GM19463 (cell line): ENCODE measurements around the gene NPHP4.

Experiments used
- ATAC-seq: cut with Tn5 transposase; IDR thresholded peaks from one replicate; pipeline ENCODE4 v1.9.1; 2021; ENCODE audit warnings: mild to moderate bottlenecking, moderate library complexity; ENCODE audit not compliant: unreplicated experiment

The NPHP4 gene

DNA sequence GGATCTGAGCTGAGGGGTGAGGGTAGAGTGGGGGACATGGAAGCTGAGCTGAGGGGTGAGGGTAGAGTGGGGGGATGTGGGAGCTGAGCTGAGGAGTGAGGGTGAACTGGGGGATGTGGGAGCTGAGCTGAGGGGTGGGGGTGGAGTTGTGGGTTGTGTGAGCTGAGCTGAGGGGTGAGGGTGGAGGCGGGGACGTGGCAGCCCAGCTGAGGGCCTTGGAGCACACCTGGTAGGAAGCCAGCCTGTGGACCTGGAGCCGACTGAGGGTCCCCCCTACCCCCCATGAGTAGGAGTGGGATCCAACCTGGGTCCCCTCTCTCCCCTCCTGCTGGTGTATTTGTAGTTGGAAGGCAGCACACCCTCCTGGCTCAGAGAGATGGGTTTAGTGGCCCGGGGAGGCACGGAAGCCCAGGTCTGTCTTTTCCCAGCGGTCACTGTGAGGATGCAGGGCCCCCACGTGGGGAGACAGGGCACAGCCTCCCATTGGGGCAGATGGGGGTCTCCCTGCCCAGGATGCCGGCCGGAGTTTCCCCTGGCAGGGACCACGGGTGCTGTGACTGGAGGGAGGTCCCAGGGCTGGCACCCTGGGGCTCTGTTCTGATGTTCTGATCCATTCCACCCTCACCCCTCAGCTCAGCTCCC is 13.2 kb upstream of the NPHP4 start:
- ATAC-seq: no peak

DNA sequence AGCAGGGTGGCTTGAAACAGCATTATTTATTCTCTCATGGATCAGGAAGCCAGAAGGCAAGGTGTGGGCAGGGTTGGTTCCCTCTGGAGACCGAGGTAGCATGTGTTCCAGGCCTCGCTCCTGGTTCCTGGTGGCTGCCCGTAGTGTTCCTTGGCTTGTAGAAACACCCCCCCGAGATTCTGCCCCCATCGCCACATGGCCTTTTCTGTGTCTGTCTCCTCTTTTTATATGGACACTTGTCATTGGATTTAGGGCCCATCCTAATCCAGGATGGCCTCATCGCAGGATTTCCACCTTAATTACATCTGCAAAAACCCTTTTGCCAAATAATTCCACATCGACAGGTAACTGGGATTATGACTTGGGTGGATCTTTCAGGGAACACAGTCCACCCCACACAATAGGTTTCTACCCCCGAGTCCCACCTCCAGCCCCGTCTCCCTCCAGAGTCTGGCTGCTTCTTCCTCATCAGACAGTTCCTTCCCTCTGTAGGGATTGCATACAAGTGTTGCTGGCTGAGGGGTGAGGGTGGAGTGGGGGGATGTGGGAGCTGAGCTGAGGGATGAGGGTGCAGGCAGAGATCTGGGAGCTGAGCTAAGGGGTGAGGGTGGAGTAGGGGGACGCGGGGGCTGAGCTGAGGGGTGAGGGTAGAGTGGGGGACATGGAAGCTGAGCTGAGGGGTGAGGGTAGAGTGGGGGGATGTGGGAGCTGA is 12.3 kb upstream of the NPHP4 start:
- ATAC-seq: no peak

DNA sequence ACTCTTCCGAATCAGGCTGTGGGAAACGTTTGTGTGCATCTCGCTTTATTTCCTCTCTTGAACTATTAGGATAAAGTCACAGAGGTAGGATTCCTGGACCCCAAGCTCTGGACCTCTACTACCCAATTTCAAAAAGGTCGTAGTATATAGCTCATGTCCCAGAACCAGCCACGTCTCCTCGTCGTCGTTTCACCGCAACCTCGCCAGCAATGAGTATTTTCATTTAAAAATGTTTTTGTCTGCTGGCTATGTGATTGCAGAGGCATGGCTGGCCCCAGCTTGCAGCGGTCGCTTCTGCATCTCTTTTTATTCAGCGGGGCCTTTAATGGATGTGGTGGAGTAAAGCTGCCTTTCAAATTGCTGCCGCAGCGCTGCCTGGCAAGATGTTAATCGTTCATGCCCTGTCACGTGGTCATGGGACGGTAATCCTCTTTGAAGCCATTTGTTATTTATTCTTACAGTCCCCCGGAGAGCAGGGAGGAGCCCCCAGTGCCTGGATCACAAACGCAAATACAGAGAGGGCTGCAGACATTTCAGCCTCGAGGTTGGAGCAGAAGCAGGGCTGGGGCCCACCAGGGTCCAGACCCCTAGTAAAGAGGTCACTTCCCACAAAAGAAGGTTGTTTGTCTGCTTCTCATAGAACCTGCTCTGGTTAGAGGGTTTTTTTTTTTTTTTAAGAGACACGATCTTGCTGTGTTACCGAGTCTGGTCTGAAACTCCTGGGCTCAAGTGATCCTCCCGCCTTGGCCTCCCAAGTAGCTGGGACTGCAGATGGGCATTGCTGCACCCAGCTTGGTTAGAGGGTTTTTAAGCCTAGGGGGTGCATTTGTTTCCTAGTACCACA is 11.6 kb upstream of the NPHP4 start:
- ATAC-seq: no peak

DNA sequence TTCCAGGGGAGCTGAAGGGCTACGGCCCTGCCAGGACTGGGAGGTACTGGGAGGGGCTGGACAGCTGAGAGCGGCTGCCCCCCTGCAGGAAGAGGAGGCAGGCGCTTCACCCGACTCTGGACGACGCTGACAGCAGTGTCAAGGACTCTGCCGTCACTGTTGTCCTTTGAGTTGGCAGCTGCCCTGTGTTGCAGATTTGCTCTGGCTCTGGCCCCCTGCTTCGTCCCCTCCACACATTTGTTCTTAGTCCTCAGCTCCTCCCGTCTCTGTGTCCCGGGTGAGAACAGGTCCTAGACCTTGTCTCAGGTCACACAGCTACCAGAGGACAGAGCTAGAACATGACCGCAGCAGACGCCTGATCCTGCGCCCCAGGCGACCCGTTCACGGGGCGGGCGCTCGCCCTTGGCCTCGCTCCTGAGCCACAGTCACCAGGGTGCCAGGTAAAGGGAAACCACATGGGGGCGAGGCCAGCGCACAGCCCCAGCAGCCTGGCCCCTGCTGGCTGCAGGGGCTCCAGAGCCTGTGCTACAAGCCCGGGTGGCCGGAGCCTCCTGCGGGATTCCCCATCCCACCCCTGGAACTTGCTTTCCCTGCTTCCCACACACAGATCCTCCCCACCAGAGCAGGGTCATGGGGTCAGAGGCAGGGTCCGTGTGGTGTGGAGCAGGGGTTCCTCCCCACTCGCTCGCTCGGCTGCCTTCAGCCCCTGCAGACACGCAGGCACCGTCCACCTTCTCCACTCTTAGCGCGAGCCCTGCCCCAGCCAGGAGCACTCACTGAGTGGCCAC is 10.7 kb upstream of the NPHP4 start:
- no peak for ATAC-seq

DNA sequence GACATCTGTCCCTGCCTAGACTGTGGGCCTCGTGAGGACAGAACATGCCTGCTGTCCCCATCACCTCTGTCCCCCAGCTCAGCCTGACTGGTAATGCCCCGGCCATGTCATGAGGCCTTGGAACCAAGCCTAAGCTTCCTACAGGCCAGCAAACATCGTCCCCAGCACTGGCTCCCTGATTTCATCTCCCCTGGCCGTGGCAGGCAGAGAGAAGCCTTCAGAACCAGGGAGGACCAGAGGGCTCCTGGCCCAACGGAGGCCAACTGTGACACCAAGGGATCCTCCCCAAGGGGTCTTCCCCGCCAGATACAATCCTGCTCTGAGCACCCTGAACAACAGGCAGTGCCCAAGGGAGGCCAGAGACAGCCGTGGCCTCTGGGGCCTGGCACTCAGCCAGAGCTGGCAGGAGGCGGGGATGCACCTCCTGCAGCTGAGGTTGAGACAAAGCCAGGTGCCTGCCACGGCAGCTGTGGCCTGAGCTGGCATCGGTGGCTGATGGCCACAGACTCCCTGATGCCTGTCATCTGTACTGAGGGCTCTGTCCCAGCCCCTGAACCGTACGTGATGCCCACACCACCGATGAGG is 9.9 kb upstream of the NPHP4 start:
- ATAC-seq: no peak

DNA sequence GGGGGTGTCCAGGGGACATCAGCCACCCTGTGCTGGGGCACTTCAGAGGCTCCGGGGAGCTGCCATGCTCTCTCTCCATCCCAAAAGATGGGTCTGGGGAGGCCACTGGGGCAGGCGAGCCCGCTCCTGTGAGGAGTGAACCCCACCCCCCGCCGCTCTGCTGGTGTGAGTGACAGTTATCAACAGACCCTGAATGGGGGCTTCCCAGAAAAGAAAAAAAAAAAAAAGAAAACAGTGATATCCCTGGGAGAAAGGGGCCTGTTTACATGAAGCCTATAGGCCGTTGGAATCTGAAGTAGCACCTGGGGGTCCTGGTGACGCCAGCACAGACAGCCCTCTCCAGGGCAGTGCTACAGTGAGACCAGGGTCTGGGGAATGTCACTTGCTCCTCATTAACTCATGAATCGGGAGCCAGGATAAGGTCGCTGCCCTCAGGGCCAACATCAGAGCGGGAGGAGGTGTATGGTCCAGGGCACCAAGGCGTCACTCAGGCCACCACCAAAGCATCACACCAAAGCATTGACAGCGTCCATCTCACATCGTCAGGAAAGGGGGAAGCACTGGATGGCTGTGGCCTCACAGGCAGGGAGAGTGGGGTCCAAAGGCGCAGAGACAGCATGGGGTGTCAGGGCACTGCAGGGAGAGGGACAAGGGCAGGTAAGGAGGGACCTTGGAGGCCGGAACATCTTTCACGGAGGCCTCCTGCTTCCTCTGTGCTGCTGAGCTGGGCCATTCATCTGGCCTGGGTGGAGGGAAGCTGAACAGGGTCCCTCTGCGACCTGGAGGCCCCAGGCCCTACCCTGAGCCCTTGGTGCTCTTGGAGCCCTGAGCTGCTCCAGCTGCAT is 8.4 kb upstream of the NPHP4 start:
- no peak for ATAC-seq

DNA sequence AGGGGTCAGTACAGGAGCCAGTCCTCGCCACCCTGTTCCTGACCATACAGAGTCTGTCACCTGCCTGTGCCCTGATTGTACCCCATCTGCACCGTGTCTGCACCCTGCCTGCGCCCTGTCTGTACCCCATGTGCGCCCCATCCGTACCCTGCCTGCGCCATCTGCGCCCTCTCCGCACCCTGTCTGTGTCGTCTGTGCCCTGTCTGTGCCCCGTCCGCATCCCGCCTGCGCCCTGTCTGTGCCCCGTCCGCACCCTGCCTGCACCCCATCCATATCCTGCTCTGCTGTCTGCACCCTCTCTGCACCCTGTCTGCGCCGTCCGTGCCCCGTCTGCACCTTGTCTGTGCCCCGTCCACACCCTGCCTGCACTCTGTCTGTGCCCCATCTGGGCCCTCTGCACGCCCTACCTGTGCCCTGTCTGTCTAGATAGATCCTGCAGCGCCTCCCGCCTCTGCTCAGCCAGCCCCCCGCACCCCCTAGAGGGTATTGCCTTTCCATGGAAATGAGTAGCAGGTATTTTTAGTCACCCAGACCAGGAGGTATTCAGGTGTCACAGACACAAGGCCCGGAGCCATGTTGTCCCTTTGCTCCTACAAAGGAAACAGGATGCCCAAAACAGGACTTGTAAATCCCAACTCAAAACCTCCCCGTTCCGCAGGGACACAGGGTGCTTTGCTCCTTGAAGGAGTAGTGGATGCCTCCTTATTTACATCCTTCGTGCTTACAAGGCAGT is 7.7 kb upstream of the NPHP4 start:
- no peak for ATAC-seq

DNA sequence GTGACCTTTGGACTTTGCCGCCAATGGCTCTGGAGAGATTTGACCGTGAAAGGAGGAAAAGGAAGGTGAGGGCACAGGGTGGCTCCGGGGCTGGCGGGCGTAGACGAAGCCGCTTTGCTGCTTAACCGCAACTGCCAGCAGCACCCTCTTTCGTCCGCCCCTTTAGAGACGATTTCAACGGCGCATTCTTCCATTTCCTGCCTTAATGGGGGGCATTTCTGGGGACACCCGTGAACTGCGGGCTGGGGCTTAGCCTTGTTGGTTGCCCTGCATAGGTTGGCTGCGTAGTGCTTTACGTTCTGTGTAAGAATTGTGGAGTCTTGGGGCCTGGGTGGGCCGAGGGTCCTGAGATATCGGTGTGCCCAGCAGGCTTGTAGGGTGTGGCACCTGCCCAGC is 6.7 kb upstream of the NPHP4 start:
- ATAC-seq: no peak

DNA sequence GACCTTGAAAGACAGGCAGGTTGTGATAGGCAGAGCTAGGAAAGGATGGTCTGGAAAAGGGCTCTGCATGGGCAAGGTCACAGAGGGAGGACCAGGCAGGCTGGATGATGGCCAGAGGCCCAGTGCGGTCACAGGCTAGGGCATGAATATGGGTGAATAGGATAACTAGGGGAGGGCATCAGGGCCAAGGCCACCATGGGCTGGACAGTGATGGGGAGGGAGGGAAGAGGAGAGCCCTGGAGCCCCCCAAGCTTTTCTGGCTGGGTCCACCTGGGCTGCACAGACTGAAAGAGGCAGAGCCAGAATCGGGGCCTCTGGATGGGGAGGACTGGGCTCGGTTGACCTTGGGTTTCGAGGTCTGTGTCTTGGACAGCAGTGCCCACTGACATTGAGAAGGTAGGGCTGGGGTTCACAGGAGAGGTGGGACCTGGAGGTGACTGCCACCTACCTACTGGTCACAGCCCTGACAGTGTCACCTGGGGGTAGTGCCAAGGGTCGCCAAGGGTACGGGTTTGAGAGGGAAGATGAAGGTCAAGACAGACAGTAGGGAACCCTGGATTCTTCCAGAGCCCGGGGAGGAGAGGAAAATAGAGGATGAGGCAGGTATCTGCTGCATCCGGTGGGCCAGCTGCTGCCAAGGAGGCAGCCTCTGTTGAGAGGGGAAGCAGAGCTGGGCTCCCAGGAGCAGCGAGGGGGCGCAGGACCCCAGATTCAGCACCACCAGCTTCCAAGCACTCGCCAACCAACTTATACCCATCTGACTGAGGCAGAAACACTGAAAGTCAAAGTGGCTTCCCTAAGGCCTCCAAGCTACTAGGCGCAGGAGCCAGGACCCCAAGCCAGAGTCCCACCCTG is 6.1 kb upstream of the NPHP4 start:
- ATAC-seq: no peak

DNA sequence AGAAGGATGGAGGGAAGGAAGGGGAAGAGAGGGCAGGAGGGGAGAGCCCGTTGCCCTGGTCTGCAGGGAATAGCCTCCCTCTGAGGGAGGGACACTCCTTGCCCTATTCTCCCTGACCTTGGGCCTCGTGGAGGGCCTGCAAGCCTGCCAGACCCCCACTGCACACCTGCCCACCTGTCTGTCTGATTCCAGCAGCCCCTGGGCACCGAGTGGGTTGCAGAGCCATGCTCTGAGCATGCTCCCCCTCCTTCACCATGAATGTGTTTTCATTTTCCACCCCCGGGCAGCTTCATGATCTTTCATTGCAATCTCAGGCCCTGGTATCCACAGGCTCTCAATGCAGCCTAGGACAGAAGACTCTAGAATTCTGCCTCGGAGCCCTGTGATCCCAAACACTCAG is 5.1 kb upstream of the NPHP4 start:
- no peak for ATAC-seq

DNA sequence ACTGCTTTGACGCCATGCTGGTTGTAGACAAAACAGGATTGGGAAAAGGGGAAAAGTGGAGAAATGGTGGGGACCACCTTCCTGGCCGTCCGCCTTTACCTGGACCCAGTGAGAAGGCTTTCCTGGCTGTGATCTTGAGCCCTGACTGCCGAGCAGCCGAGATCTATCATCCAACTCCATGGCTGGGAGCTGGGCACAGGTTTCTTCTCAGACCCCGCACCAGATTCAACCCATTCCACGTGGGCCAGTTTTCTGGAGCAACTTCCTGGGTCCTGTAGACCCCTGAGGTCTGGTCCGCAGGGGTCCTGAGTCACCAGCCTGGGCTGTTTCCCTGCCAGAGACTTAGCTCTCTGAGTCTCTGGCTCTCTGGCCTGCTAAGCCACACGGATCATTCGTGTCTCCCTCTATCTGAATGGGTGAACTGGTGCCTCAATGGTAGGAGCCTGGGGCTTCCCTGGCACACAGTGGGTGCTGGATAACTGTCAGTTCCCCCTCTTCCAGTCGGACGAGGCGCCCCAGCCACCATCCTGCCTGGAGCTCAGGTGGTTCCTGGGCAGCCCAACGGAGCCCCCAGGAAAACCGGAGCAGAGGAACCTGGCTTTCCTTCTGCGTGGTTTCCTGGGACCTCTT is 4.5 kb upstream of the NPHP4 start:
- no peak for ATAC-seq

DNA sequence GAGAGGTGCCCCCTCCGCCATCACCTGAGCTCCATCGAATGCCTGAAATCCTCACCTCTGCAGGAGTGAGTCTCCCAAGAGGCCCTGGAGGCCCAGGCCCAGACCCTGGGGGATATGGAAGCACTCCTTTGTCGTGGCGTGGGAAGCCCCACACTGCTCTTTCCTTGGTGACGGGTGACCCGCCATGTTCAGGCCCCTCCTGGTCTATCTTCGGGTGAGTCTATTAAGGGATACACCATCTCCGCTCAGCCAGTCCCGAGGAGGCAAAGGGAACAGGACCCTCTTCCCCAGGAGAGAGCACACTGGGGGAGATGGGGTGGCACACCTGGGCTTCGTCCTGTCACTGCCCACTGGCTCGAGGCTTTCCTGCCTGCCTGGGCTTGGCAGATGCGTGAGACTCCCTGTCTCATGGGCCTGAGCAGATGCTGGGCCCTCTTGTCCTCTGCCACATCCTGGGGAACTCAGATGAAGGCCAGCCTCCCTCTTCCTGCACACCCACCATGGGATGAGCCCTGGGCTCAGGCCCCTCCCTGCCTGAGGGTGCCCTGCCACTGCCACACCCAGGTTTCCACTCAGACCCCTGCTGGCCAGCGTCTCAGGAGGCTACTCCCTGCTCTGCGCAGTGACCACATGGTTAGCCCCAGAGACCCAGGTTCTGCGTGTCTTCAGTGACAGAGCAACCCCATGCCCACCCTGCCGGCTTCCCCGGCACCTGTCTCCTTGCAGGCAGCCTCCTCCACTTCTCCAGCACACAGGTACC is 3.8 kb upstream of the NPHP4 start:
- ATAC-seq: no peak

DNA sequence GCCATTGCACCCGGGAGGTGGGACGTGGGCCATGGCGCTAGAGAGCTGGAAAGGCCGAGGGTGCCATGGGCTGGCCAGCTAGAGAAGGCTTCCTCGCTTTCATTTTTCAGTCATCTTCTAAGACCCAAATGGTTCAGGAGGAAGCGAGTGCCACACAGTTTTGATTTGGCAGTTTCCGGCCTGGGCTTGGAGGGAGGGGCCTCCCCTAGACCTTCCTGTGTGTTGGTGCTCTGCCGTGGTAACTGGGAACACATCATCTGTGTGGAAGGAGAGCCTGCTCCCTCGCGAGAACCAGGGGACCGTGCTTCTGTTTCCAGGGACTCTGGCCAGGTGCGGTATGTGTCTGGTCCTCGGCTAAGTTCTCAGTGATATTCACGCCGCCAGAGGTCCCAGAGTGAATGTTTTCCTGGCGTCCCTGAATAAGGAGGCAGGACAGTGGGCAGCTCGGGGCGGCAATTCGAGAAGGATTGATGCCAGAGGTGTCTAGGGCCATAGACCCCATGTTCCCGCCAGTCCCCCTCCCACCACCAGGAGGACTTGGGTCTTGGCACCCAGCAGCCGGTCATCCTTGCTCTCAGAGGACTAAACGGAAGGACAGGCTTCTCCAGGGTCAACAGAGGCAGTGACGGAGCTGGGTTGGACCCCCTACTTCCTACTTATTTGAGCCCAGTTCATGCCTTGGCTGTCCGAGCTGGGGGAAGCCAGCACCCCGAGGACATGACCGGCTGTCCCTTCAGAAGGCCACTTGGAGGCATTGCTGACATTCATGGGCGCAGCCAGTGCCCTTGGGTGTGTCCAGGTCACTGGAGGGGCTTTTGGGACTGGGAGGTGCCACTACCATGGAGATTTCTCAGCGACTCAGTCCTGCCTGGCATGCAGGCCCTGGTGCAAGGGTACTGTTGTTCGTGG is 2.7 kb upstream of the NPHP4 start:
- no peak for ATAC-seq

DNA sequence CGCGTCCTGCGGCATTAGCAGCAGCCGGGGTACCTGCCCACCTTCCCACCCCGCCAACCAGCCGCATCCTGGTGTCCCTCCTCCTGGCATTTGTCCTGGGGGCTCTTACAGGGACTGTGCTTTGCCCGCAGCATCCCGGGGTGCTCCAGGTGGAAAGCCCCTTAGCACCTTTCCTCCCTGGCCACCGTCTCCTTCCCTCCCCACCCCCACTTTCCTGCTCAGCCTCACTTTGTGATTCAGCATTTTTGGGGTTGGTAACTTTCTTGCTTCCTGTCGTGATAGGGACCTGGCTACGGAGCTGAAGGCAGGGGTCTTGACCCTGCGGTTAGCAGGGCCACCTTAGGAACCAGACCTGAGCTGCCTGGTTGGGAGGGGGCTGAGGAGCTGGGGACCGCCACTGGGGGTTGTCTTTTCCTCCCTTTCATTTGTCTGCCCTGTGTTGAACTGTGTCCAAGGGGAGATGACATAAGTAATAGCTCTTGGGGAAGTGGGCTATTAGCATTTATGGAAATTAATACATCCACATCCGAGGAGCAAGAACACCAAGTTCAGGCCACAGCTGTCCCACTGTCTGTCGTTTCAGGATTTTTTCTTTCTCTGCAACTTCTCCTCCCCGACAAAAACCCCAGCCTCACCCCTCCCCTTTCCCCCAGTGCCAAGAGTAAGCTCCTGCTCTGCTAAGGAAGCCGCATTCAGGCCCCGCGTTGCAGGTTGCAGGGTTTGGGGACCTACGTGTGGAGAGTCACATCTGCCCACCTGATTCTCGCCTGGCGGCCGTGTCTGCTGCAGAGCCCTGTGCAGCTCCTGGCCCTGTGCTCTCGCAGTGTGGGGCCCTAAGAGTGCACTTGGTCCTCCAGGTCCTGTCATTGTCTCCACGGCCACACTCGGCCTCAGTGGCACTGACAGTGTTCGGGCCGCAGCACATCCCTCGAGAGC is 1.6 kb upstream of the NPHP4 start:
- ATAC-seq: no peak
